HG03457 (cell line): ENCODE results near the gene SERINC3.
"Not testable (repeated sequence)": the region's sequence is repeated elsewhere in the genome, so short reads cannot be mapped to it uniquely, and the experiment has no call there.

Source experiments
- ATAC-seq: cut with Tn5 transposase; IDR thresholded peaks from one replicate; pipeline ENCODE4 v1.9.1; 2021; ENCODE audit warnings: moderate number of reproducible peaks; ENCODE audit not compliant: unreplicated experiment

SERINC3 gene

GRCh38 chr20:44495257-44495656, 26.6 kb downstream of the SERINC3 start:
- ATAC-seq, result no peak

- ATAC-seq, result no peak
Measured at GRCh38 chr20:44494681-44495080, 27.2 kb downstream of the SERINC3 start.

- no peak for ATAC-seq
Measured at GRCh38 chr20:44494266-44494665, 27.6 kb downstream of the SERINC3 start.

GRCh38 chr20:44491635-44492395, 30.1 kb downstream of the SERINC3 start:
- no peak for ATAC-seq

- no peak for ATAC-seq
Measured at GRCh38 chr20:44489931-44490330, 31.9 kb downstream of the SERINC3 start.

- no peak for ATAC-seq
Measured at GRCh38 chr20:44489223-44489622, 32.6 kb downstream of the SERINC3 start.

- ATAC-seq, result no peak
Measured at GRCh38 chr20:44488551-44488950, 33.3 kb downstream of the SERINC3 start.

- ATAC-seq, result no peak
Measured at GRCh38 chr20:44485830-44486198, 36.1 kb downstream of the SERINC3 start.

- no peak for ATAC-seq
Measured at GRCh38 chr20:44485078-44485829, 36.6 kb downstream of the SERINC3 start.

GRCh38 chr20:44483112-44483511, 38.8 kb downstream of the SERINC3 start:
- no peak for ATAC-seq

- ATAC-seq, result no peak
Measured at GRCh38 chr20:44481719-44482416, 40.0 kb downstream of the SERINC3 start.

- ATAC-seq, result no peak
Measured at GRCh38 chr20:44480097-44480496, 41.8 kb downstream of the SERINC3 start.

GRCh38 chr20:44479643-44480042, 42.2 kb downstream of the SERINC3 start:
- no peak for ATAC-seq

GRCh38 chr20:44478206-44478605, 43.7 kb downstream of the SERINC3 start:
- no peak for ATAC-seq

- ATAC-seq, result no peak
Measured at GRCh38 chr20:44477151-44477550, 44.7 kb downstream of the SERINC3 start.

- peak; percentile 77 for ATAC-seq
Measured at GRCh38 chr20:44475694-44476560, 45.9 kb downstream of the SERINC3 start, which contains the start of gene TTPAL. TTPAL (plus strand) TSS chr20:44475874; CDS start chr20:44480000, 4,126 bp downstream.

GRCh38 chr20:44475372-44475693, 46.5 kb downstream of the SERINC3 start:
- no peak for ATAC-seq

GRCh38 chr20:44472283-44472682, 49.6 kb downstream of the SERINC3 start:
- ATAC-seq, result not testable (repeated sequence)

- ATAC-seq, result no peak
Measured at GRCh38 chr20:44471481-44471882, 50.4 kb downstream of the SERINC3 start.

- ATAC-seq, result no peak
Measured at GRCh38 chr20:44470327-44470726, 51.5 kb downstream of the SERINC3 start.
